ENCODE results near the gene MLXIPL. TPM values are rescaled to one million over a fixed set of nuclear protein-coding genes. Genes with fewer than 3 reads are reported as not detected.

Gene MLXIPL
- total RNA-seq, 1 experiment from 2014 or later = 6.1 TPM

GRCh38 chr7:73649576-73649975 lies 25.3 kb upstream of the MLXIPL start:
- no peak overlapping the region for H3K4me2 ChIP-seq (ENCODE audit: insufficient read depth, insufficient read length, low read length)
- no peaks in the 10 kb centered on the region for H4K20me1 ChIP-seq (ENCODE audit: control insufficient read depth, insufficient read depth, insufficient read length)
- no peak overlapping the region for H3K56ac ChIP-seq (ENCODE audit: insufficient read length, low read depth, low read length)
- H4K8ac ChIP-seq (replicated peaks; ENCODE audit: insufficient read length, low read depth, low read length) = no peak overlapping the region
- no peak overlapping the region for H2BK20ac ChIP-seq (ENCODE audit: low read depth, low read length, poor library complexity, severe bottlenecking)
- no peak for TF ChIP-seq CTCF (conservative IDR thresholded peaks at IDR 0.05)
- no peak overlapping the region for H3K14ac ChIP-seq (ENCODE audit: insufficient read depth, low read length)
- H3K23ac ChIP-seq (ENCODE audit: insufficient read length, low read depth, low read length) = no peak overlapping the region
- no peak overlapping the region for H4K91ac ChIP-seq (ENCODE audit: insufficient read length, low read depth, low read length)
- H3K4me1 ChIP-seq (ENCODE audit: insufficient read depth, low read length) = 0 out of 2 replicates have a peak, but pooled peaks cover 3% of the 10 kb centered on the region
- no peaks in the 10 kb centered on the region for H3K79me2 ChIP-seq (ENCODE audit: insufficient read depth, low read length)
- Mint-ChIP-seq H3K36me3 (ENCODE audit: insufficient read depth in 1 of 3, low read depth in 3 of 3) (peaks cover 0 to 1% (median 0%) of the 10 kb centered on the region in 3 experiments; a peak in 2 of 7 replicates), H3K27me3 (ENCODE audit: low read depth) (peaks cover 86% of the 10 kb centered on the region), H3K4me3 (peak overlapping the region in 1 of 2 experiments; percentile 64; a peak in 3 of 5 replicates), H3K27ac (peak overlapping the region in 1 of 3 experiments; percentile 25; a peak in 1 of 7 replicates), H3K9me3 (no peaks in the 10 kb centered on the region; a peak in 2 of 5 replicates), H3K4me1 (peaks cover 9 to 29% of the 10 kb centered on the region in 2 experiments)
- H3K9ac ChIP-seq (ENCODE audit: extremely low read depth, insufficient read length, low read length) = no peak overlapping the region
- no peak overlapping the region for H2BK12ac ChIP-seq (ENCODE audit: insufficient read length, low read depth, low read length)
- H3K4ac ChIP-seq (ENCODE audit: low read depth, low read length) = no peak overlapping the region
- no CpG with 5 or more reads among the region's 9 CpGs for WGBS (ENCODE audit: extremely low coverage, insufficient read length, low lambda C conversion rate)
- no peak overlapping the region for H3K18ac ChIP-seq (ENCODE audit: insufficient read length, low read depth, low read length)
- H2BK15ac ChIP-seq (ENCODE audit: low read depth, low read length) = no peak overlapping the region
- H2BK120ac ChIP-seq (ENCODE audit: low read depth, low read length, poor library complexity, severe bottlenecking) = no peak overlapping the region
- H3K9me3 ChIP-seq (ENCODE audit: control insufficient read depth, low read depth, low read length) = no peaks in the 10 kb centered on the region
- H3T11ph ChIP-seq (ENCODE audit: low read length) = no peak overlapping the region
- H2AK5ac ChIP-seq (ENCODE audit: insufficient read length, low read length) = no peak overlapping the region
- peaks cover 4% of the 10 kb centered on the region; the same call in 1 of the 2 replicates for H3K27me3 ChIP-seq (ENCODE audit: insufficient read depth, low read length)
- H2AFZ ChIP-seq (ENCODE audit: low read length) = no peak overlapping the region
- H2BK5ac ChIP-seq (ENCODE audit: insufficient read length, low read length) = no peak overlapping the region
- H3K27ac ChIP-seq (ENCODE audit: insufficient read length, low read depth, low read length) = no peak overlapping the region
- H3K23me2 ChIP-seq (ENCODE audit: insufficient read length, low read depth, low read length, poor library complexity, severe bottlenecking) = peaks cover 8% of the 10 kb centered on the region
- no peak overlapping the region for H4K5ac ChIP-seq (ENCODE audit: insufficient read length, low read depth, low read length)
- DNase-seq = no peak
- H3K79me1 ChIP-seq (ENCODE audit: insufficient read depth, low read depth, low read length, poor library complexity, severe bottlenecking) = no peaks in the 10 kb centered on the region

Measured in H9 (cell line).